ENCODE data around the gene ERFL. TPM values are rescaled to one million over a fixed set of nuclear protein-coding genes. Genes with fewer than 3 reads are reported as not detected.
A peak's percentile ranks its signal among the peaks of the same experiment; 100 is the strongest.

The ERFL gene
- total RNA-seq, 1 donor from 2014 or later, result 0.46 TPM

- H3K27ac Mint-ChIP-seq (ENCODE audit: unreplicated experiment), result no peak overlapping the region
- TF ChIP-seq, protein P1, sequence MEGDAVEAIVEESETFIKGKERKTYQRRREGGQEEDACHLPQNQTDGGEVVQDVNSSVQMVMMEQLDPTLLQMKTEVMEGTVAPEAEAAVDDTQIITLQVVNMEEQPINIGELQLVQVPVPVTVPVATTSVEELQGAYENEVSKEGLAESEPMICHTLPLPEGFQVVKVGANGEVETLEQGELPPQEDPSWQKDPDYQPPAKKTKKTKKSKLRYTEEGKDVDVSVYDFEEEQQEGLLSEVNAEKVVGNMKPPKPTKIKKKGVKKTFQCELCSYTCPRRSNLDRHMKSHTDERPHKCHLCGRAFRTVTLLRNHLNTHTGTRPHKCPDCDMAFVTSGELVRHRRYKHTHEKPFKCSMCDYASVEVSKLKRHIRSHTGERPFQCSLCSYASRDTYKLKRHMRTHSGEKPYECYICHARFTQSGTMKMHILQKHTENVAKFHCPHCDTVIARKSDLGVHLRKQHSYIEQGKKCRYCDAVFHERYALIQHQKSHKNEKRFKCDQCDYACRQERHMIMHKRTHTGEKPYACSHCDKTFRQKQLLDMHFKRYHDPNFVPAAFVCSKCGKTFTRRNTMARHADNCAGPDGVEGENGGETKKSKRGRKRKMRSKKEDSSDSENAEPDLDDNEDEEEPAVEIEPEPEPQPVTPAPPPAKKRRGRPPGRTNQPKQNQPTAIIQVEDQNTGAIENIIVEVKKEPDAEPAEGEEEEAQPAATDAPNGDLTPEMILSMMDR (IDR thresholded peaks at IDR 0.05; ENCODE audit: unreplicated experiment), result peak; percentile 79
- peaks cover 35% of the 10 kb centered on the region for H3K27me3 Mint-ChIP-seq (ENCODE audit: unreplicated experiment)
- H3K4me1 Mint-ChIP-seq (ENCODE audit: unreplicated experiment), result peaks cover 7% of the 10 kb centered on the region
- H3K9me3 Mint-ChIP-seq (ENCODE audit: unreplicated experiment), result peaks cover 4% of the 10 kb centered on the region
- peak; percentile 89 for DNase-seq (ENCODE audit: low spot score)
- H3K36me3 Mint-ChIP-seq (ENCODE audit: low read depth, unreplicated experiment), result peaks cover 11% of the 10 kb centered on the region
- H3K4me3 Mint-ChIP-seq (ENCODE audit: unreplicated experiment), result no peak overlapping the region
These were observed 6.7 kb upstream of the ERFL start for GRCh38 chr19:41934849-41935374.

DNA sequence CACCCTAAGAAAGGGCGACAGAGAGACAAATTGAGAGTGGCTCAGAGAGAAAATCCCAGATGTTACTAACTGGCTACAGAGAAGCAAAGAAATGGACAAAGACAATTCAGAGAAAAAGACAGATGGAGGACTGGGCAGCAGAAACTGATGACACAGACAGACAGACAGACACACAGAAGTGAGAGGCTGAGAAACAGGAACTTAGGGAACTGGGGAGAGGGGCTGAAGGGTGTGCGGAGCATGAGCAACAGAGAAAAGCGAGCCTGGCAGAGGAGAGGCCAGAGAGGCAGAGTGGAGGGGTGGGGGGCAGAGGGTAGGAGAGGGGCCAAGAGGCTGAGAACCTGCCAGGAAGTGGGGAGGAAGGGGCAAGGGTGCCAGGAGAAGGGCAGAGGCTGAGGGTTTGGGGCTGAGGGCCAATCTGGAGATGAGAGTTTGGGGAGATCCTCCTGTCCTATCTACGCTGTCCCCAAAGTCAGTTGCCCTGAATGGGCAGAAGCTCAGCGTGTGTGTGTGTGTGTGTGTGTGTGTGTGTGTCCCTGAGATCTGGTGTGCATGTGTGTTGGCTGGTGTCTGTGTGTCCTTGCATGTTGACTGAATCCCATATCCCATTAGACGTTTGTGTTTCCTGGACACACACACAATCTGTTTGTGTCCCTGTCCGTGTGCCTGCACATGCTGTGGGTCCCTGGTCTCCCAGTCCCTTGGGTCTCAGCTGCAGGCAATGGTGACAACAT lies 5.6 kb upstream of the ERFL start:
- H3K27me3 Mint-ChIP-seq (ENCODE audit: unreplicated experiment), result peaks cover 44% of the 10 kb centered on the region
- H3K4me1 Mint-ChIP-seq (ENCODE audit: unreplicated experiment), result peaks cover 11% of the 10 kb centered on the region
- DNase-seq (ENCODE audit: low spot score), result no peak
- no peak overlapping the region for H3K27ac Mint-ChIP-seq (ENCODE audit: unreplicated experiment)
- TF ChIP-seq, protein P1 (IDR thresholded peaks at IDR 0.05; ENCODE audit: unreplicated experiment), result no peak
- H3K9me3 Mint-ChIP-seq (ENCODE audit: unreplicated experiment), result peaks cover 4% of the 10 kb centered on the region
- peaks cover 16% of the 10 kb centered on the region for H3K36me3 Mint-ChIP-seq (ENCODE audit: low read depth, unreplicated experiment)
- no peak overlapping the region for H3K4me3 Mint-ChIP-seq (ENCODE audit: unreplicated experiment)

GRCh38 chr19:41932720-41933332 lies 4.6 kb upstream of the ERFL start:
- Mint-ChIP-seq H3K9me3 (ENCODE audit: unreplicated experiment) (peaks cover 4% of the 10 kb centered on the region), H3K4me3 (ENCODE audit: unreplicated experiment) (no peak overlapping the region), H3K27me3 (ENCODE audit: unreplicated experiment) (peaks cover 45% of the 10 kb centered on the region), H3K27ac (ENCODE audit: unreplicated experiment) (no peak overlapping the region), H3K36me3 (ENCODE audit: low read depth, unreplicated experiment) (peaks cover 16% of the 10 kb centered on the region), H3K4me1 (ENCODE audit: unreplicated experiment) (peaks cover 14% of the 10 kb centered on the region)
- TF ChIP-seq, protein P1 (IDR thresholded peaks at IDR 0.05; ENCODE audit: unreplicated experiment), result no peak
- DNase-seq (ENCODE audit: low spot score), result no peak

DNA sequence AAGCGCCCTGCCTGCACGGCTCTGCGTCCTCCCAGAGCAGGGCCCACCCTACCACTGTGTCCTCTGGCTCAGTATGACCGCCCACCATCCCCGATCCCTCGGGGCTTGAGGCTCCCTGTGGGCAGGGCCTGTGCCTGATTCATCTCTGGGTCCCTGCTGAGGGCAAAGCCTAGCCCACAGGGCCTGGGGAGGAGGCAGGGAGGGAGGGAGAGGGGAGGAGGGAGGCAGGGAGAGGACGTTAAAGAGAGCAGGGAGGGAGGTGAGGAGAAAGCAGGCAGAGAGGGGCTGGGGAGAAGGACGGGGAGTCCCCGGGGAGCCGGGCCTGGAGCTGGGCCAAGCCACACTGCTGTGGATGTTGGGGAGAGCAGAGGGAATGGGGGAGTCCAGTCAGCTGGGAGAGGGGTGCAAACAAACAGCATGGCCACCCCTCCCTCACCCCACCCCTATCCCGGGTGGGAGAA lies 4.0 kb upstream of the ERFL start:
- Mint-ChIP-seq H3K27me3 (ENCODE audit: unreplicated experiment) (peaks cover 43% of the 10 kb centered on the region), H3K4me3 (ENCODE audit: unreplicated experiment) (no peak overlapping the region), H3K36me3 (ENCODE audit: low read depth, unreplicated experiment) (peaks cover 12% of the 10 kb centered on the region), H3K4me1 (ENCODE audit: unreplicated experiment) (peaks cover 10% of the 10 kb centered on the region), H3K27ac (ENCODE audit: unreplicated experiment) (no peak overlapping the region), H3K9me3 (ENCODE audit: unreplicated experiment) (peaks cover under 1% of the 10 kb centered on the region)
- TF ChIP-seq, protein P1 (IDR thresholded peaks at IDR 0.05; ENCODE audit: unreplicated experiment), result no peak
- DNase-seq (ENCODE audit: low spot score), result no peak
